Peyer's patch (tissue), 4 donors: ENCODE data around the gene TMEM218. TPM values are rescaled to one million over a fixed set of nuclear protein-coding genes. Genes with fewer than 3 reads are reported as not detected.
A peak's percentile ranks its signal among the peaks of the same experiment; 100 is the strongest.

Source experiments
- DNase-seq, 3 donors: peaks; one replicate each; pipeline ENCODE4 v3.0.0-alpha.2; 2017 to 2019
- H3K27ac ChIP-seq, 4 donors: fragments of 200-600 bp; sonication (generic); one replicate each; pipeline ENCODE4 v1.5.1; 2016 to 2019
- H3K27me3 ChIP-seq, 2 donors: fragments of 200-600 bp; sonication (generic); one replicate each; pipeline ENCODE4 v1.5.1; 2019
- H3K36me3 ChIP-seq, 3 donors: fragments of 200-600 bp; sonication (generic); one replicate each; pipeline ENCODE4 v1.5.1; 2016 to 2019
- H3K4me1 ChIP-seq, 4 donors: fragments of 200-600 bp; sonication (generic); one replicate each; pipeline ENCODE4 v1.5.1; 2016 to 2019
- H3K4me3 ChIP-seq, 4 donors: fragments of 200-600 bp; sonication (generic); 1 replicate in 3 of 4; 2 replicates in 1 of 4; pipeline ENCODE4 v1.5.1; 2016 to 2019; ENCODE audit warnings: mild to moderate bottlenecking in 1 of 4
- H3K9me3 ChIP-seq, 4 donors: fragments of 200-600 bp; sonication (generic); one replicate each; pipeline ENCODE4 v1.5.1; 2016 to 2019; ENCODE audit warnings: mild to moderate bottlenecking in 1 of 4
- POLR2A ChIP-seq, 2 donors: fragments of 450-650 bp; IDR thresholded peaks; one replicate each; pipeline ENCODE4 v1.5.1; 2017; ENCODE audit warnings: antibody characterized with exemption in 2 of 2, mild to moderate bottlenecking in 2 of 2, moderate library complexity in 2 of 2
- total RNA-seq, 4 donors: library from RNA; depleted of rRNA; stranded (reverse); fragments of >200 nt; gene quantifications; one replicate each; pipeline ENCODE4 v1.1.0, GENCODE V29; 2016
- TF ChIP-seq, protein P1 (sequence below), 6 experiments: fragments of 450-650 bp in 4 of 6; fragments of 200-600 bp in 2 of 6; sonication (generic) in 1 of 6; IDR thresholded peaks; one replicate each; pipeline ENCODE4 v1.5.1; 2017 to 2019; ENCODE audit warnings: antibody characterized with exemption in 6 of 6, mild to moderate bottlenecking in 3 of 6, moderate library complexity in 1 of 6

TMEM218 gene
- total RNA-seq, 4 donors from 2014 or later = 11.4 to 19.2 (median 15.4) TPM

- peaks cover 0 to 18% (median 14%) of the 10 kb centered on the region in 4 donors for H3K4me1 ChIP-seq
- no peak overlapping the region for H3K27ac ChIP-seq
- H3K36me3 ChIP-seq = no peaks in the 10 kb centered on the region
Observed at GRCh38 chr11:125075900-125076317, 35.5 kb downstream of the TMEM218 start.

GRCh38 chr11:125075242-125075625 lies 36.2 kb downstream of the TMEM218 start:
- TF ChIP-seq POLR2A (IDR thresholded peaks at IDR 0.05) = no peak
- TF ChIP-seq, protein P1, sequence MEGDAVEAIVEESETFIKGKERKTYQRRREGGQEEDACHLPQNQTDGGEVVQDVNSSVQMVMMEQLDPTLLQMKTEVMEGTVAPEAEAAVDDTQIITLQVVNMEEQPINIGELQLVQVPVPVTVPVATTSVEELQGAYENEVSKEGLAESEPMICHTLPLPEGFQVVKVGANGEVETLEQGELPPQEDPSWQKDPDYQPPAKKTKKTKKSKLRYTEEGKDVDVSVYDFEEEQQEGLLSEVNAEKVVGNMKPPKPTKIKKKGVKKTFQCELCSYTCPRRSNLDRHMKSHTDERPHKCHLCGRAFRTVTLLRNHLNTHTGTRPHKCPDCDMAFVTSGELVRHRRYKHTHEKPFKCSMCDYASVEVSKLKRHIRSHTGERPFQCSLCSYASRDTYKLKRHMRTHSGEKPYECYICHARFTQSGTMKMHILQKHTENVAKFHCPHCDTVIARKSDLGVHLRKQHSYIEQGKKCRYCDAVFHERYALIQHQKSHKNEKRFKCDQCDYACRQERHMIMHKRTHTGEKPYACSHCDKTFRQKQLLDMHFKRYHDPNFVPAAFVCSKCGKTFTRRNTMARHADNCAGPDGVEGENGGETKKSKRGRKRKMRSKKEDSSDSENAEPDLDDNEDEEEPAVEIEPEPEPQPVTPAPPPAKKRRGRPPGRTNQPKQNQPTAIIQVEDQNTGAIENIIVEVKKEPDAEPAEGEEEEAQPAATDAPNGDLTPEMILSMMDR (IDR thresholded peaks at IDR 0.05) = no peak
- peaks cover 0 to 20% (median 16%) of the 10 kb centered on the region in 4 donors for H3K4me1 ChIP-seq
- no peak overlapping the region for H3K4me3 ChIP-seq
- H3K27me3 ChIP-seq = no peaks in the 10 kb centered on the region
- no peak overlapping the region for H3K27ac ChIP-seq
- no peaks in the 10 kb centered on the region for H3K36me3 ChIP-seq
- no peak for DNase-seq
- no peaks in the 10 kb centered on the region for H3K9me3 ChIP-seq

More at GRCh38 chr11:125075900-125076317, 35.5 kb downstream of the TMEM218 start:
- Histone ChIP-seq H3K27me3 (no peaks in the 10 kb centered on the region), H3K9me3 (no peaks in the 10 kb centered on the region), H3K4me3 (no peak overlapping the region)
- no peak for TF ChIP-seq POLR2A (IDR thresholded peaks at IDR 0.05)
- TF ChIP-seq, protein P1 (IDR thresholded peaks at IDR 0.05) = no peak
- DNase-seq = peak in 1 of 3 donors; percentile 33

GRCh38 chr11:125074511-125075241 lies 36.8 kb downstream of the TMEM218 start:
- Histone ChIP-seq H3K27ac (no peak overlapping the region), H3K4me1 (peaks cover 0 to 25% (median 16%) of the 10 kb centered on the region in 4 donors), H3K4me3 (no peak overlapping the region), H3K9me3 (no peaks in the 10 kb centered on the region), H3K36me3 (no peaks in the 10 kb centered on the region), H3K27me3 (no peaks in the 10 kb centered on the region)
- DNase-seq = no peak
- TF ChIP-seq, protein P1 (IDR thresholded peaks at IDR 0.05) = no peak
- no peak for TF ChIP-seq POLR2A (IDR thresholded peaks at IDR 0.05)

DNA sequence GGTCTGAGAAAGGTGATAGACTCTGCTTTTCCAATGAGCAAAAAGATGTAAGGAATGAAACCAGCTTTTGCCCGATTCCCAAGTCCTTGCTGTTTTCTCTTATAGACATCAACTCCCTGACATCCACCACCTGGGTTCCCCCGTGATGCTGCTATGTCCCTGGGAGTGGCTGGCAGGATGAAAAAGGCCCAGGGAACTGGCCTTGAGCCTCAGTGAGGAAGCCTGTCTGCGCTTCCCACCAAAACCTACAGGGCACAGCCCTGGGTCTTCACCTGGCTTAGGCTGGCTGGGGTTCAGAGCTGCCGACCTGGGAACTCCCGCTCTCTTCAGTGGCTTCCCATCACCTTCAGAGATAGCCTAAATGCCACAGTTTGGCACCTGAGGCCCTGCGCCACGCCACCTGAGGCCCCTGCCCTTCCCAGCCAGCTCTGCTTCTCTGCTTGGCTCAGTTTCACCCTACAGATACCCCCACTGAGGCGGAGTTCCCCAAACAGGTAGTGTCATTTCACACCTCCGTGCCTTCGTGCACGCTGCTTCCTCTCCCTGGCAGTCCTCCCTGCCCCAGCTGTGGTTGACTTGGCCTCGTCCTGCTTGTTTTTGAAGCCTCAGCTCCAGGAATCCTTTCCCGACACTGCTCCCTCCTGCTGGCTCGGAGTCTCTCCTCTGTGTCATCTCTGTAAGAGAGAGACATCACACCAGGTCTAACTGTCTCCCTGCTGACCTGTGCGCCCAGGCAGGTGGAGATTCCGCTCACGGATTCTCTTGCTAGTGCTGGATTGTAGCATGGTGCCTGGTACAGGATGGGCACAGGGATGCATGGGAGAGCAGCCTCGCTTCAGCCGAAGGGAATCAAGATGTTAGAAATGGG lies 37.6 kb downstream of the TMEM218 start:
- H3K27ac ChIP-seq = no peak overlapping the region
- peaks cover 0 to 25% (median 16%) of the 10 kb centered on the region in 4 donors for H3K4me1 ChIP-seq
- no peaks in the 10 kb centered on the region for H3K9me3 ChIP-seq

GRCh38 chr11:125072961-125073590 lies 38.4 kb downstream of the TMEM218 start:
- peak in 1 of 3 donors; percentile 38 for DNase-seq
- H3K9me3 ChIP-seq = no peaks in the 10 kb centered on the region
- TF ChIP-seq POLR2A (IDR thresholded peaks at IDR 0.05) = no peak
- TF ChIP-seq, protein P1 (IDR thresholded peaks at IDR 0.05) = no peak
- no peaks in the 10 kb centered on the region for H3K27me3 ChIP-seq
- H3K36me3 ChIP-seq = no peaks in the 10 kb centered on the region
- H3K4me3 ChIP-seq = no peak overlapping the region
- peak overlapping the region; percentile 48 to 76 (median 55) for H3K27ac ChIP-seq
- peaks cover 0 to 25% (median 16%) of the 10 kb centered on the region in 4 donors for H3K4me1 ChIP-seq

More for the DNA sequence above, 37.6 kb downstream of the TMEM218 start:
- no peaks in the 10 kb centered on the region for H3K27me3 ChIP-seq
- H3K36me3 ChIP-seq = no peaks in the 10 kb centered on the region
- DNase-seq = peak in 2 of 3 donors; percentile 31 to 42
- H3K4me3 ChIP-seq = no peak overlapping the region
- TF ChIP-seq POLR2A (IDR thresholded peaks at IDR 0.05) = no peak
- TF ChIP-seq, protein P1 (IDR thresholded peaks at IDR 0.05) = no peak
